WTC11 (cell line): ENCODE results near the gene NEURL4. TPM values are rescaled to one million over a fixed set of nuclear protein-coding genes. Genes with fewer than 3 reads are reported as not detected.
A peak's percentile ranks its signal among the peaks of the same experiment; 100 is the strongest.

ENCODE experiments used
- ATAC-seq: fragments of 200-7000 bp; cut with Tn5 transposase; 2 replicates; pipeline ENCODE4 v1.10.0; 2021; ENCODE audit warnings: mild to moderate bottlenecking, moderate library complexity
- CTCF ChIA-PET: fragments of 300-600 bp; sonication (Branson Sonifier 250); formaldehyde crosslinking; loops from one replicate; lab custom pipeline; 2021; ENCODE audit warnings: antibody characterized with exemption; lab: Charles Lee
- POLR2A ChIA-PET: fragments of 350-600 bp; sonication (Branson Sonifier 250); formaldehyde crosslinking; loops from one replicate; lab custom pipeline; 2021; ENCODE audit warnings: antibody characterized with exemption; lab: Charles Lee
- DNase-seq: peaks from one replicate; pipeline ENCODE4 v3.0.0; 2021; ENCODE audit warnings: low spot score
- H3K27ac Mint-ChIP-seq: 2 replicates; pipeline ENCODE4 v1.8.0; 2021; ENCODE audit warnings: mixed read lengths
- H3K27me3 Mint-ChIP-seq: 2 replicates; pipeline ENCODE4 v1.8.0; 2021; ENCODE audit warnings: low read depth, mild to moderate bottlenecking, moderate library complexity, mixed read lengths
- H3K36me3 Mint-ChIP-seq: 2 replicates; pipeline ENCODE4 v1.8.0; 2021; ENCODE audit warnings: mixed read lengths
- H3K4me1 Mint-ChIP-seq: 2 replicates; pipeline ENCODE4 v1.8.0; 2022; ENCODE audit warnings: mixed read lengths
- H3K4me3 Mint-ChIP-seq: 2 replicates; pipeline ENCODE4 v1.8.0; 2021; ENCODE audit warnings: mild to moderate bottlenecking, moderate library complexity, mixed read lengths
- H3K9me3 Mint-ChIP-seq: 2 replicates; pipeline ENCODE4 v1.8.0; 2021; ENCODE audit warnings: mixed read lengths
- FOXK1 ChIP-seq: sonication (generic); formaldehyde crosslinking; IDR thresholded peaks from 2 replicates; pipeline ENCODE4 v1.8.0; 2022; ENCODE audit warnings: mild to moderate bottlenecking, moderate library complexity, missing genetic modification reagents
- MXD4 ChIP-seq: fragments of 250-450 bp; sonication (Bioruptor Pico); IDR thresholded peaks from 2 replicates; pipeline ENCODE4 v1.8.0; 2021; ENCODE audit warnings: mild to moderate bottlenecking, moderate library complexity, borderline replicate concordance
- PRDM15 ChIP-seq: sonication (generic); formaldehyde crosslinking; IDR thresholded peaks from 2 replicates; pipeline ENCODE4 v1.8.0; 2022; ENCODE audit warnings: missing genetic modification reagents
- PREB ChIP-seq: sonication (generic); formaldehyde crosslinking; IDR thresholded peaks from 2 replicates; pipeline ENCODE4 v1.8.1; 2022; ENCODE audit warnings: mild to moderate bottlenecking, missing genetic modification reagents, moderate library complexity, borderline replicate concordance
- SP1 ChIP-seq: sonication (generic); formaldehyde crosslinking; conservative IDR thresholded peaks from 2 replicates; pipeline ENCODE4 v1.8.1; 2022; ENCODE audit warnings: missing genetic modification reagents
- USF1 ChIP-seq: sonication (generic); formaldehyde crosslinking; IDR thresholded peaks from 2 replicates; pipeline ENCODE4 v1.8.0; 2022; ENCODE audit warnings: mild to moderate bottlenecking, missing genetic modification reagents
- ZNF396 ChIP-seq: fragments of 250-450 bp; sonication (Bioruptor Pico); IDR thresholded peaks from 2 replicates; pipeline ENCODE4 v1.8.0; 2021; ENCODE audit warnings: mild to moderate bottlenecking, moderate library complexity, borderline replicate concordance
- ZNF423 ChIP-seq: fragments of 250-450 bp; sonication (Bioruptor Pico); IDR thresholded peaks from 2 replicates; pipeline ENCODE4 v2.1.2; 2022; ENCODE audit warnings: mild to moderate bottlenecking, moderate library complexity
- total RNA-seq: library from RNA; stranded (reverse); gene quantifications from 3 replicates; pipeline ENCODE4 v1.2.3, GENCODE V29; 2021
- TF ChIP-seq, protein P1 (sequence below): sonication (generic); formaldehyde crosslinking; IDR thresholded peaks from 2 replicates; pipeline ENCODE4 v1.8.0; 2022; ENCODE audit warnings: mild to moderate bottlenecking, missing genetic modification reagents
- TF ChIP-seq, protein P2 (sequence below): sonication (generic); formaldehyde crosslinking; IDR thresholded peaks from 2 replicates; pipeline ENCODE4 v1.8.0; 2023; ENCODE audit warnings: missing genetic modification reagents, mild to moderate bottlenecking, borderline replicate concordance

Gene NEURL4
- total RNA-seq, 1 experiment from 2014 or later: 64.4 TPM

- Mint-ChIP-seq H3K4me3 (peak within 1 kb of the TSS; percentile 89), H3K27me3 (peaks cover 15% of the 10 kb centered on the region)
- CTCF ChIA-PET: interaction anchor here (2.0 kb wide), 1 partner anchor 26 kb away, joined by 7 read pairs; the partner anchor contains the start of gene SLC2A4
- TF ChIP-seq, protein P1, sequence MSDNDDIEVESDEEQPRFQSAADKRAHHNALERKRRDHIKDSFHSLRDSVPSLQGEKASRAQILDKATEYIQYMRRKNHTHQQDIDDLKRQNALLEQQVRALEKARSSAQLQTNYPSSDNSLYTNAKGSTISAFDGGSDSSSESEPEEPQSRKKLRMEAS: peak; percentile 80
- TF ChIP-seq ZNF396 (CRISPR knock-in tag): no peak
- TF ChIP-seq PREB (CRISPR knock-in tag): no peak
- TF ChIP-seq SP1 (CRISPR knock-in tag): peak; percentile 45
- peak; percentile 30; the same call in 1 of the 2 replicates for TF ChIP-seq USF1
- TF ChIP-seq, protein P2, sequence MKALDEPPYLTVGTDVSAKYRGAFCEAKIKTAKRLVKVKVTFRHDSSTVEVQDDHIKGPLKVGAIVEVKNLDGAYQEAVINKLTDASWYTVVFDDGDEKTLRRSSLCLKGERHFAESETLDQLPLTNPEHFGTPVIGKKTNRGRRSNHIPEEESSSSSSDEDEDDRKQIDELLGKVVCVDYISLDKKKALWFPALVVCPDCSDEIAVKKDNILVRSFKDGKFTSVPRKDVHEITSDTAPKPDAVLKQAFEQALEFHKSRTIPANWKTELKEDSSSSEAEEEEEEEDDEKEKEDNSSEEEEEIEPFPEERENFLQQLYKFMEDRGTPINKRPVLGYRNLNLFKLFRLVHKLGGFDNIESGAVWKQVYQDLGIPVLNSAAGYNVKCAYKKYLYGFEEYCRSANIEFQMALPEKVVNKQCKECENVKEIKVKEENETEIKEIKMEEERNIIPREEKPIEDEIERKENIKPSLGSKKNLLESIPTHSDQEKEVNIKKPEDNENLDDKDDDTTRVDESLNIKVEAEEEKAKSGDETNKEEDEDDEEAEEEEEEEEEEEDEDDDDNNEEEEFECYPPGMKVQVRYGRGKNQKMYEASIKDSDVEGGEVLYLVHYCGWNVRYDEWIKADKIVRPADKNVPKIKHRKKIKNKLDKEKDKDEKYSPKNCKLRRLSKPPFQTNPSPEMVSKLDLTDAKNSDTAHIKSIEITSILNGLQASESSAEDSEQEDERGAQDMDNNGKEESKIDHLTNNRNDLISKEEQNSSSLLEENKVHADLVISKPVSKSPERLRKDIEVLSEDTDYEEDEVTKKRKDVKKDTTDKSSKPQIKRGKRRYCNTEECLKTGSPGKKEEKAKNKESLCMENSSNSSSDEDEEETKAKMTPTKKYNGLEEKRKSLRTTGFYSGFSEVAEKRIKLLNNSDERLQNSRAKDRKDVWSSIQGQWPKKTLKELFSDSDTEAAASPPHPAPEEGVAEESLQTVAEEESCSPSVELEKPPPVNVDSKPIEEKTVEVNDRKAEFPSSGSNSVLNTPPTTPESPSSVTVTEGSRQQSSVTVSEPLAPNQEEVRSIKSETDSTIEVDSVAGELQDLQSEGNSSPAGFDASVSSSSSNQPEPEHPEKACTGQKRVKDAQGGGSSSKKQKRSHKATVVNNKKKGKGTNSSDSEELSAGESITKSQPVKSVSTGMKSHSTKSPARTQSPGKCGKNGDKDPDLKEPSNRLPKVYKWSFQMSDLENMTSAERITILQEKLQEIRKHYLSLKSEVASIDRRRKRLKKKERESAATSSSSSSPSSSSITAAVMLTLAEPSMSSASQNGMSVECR (CRISPR knock-in tag): peak; percentile 71; the same call in 1 of the 2 replicates
- peak; percentile 52 for TF ChIP-seq PRDM15 (CRISPR knock-in tag)
- no peak for TF ChIP-seq ZNF423 (CRISPR knock-in tag)
- TF ChIP-seq FOXK1: peak; percentile 69; the same call in 1 of the 2 replicates
- TF ChIP-seq, all 79 proteins: peak for 6
- peak within 1 kb of the TSS; percentile 99 for H3K27ac Mint-ChIP-seq
- ATAC-seq (peak; percentile 87), DNase-seq (peak; percentile 100)
- H3K36me3 Mint-ChIP-seq: peaks cover 28% of the 10 kb centered on the region
- peaks cover 26% of the 10 kb centered on the region for H3K4me1 Mint-ChIP-seq
- POLR2A ChIA-PET: no interaction called here
- peaks cover 4% of the 10 kb centered on the region for H3K9me3 Mint-ChIP-seq
These were observed 22.0 kb downstream of the NEURL4 start, which contains the start of gene EIF5A for GRCh38 chr17:7306911-7307685. Gene EIF5A, plus strand, starts transcription at chr17:7307628. Its CDS starts 2,008 bp downstream, at chr17:7309636.

DNA sequence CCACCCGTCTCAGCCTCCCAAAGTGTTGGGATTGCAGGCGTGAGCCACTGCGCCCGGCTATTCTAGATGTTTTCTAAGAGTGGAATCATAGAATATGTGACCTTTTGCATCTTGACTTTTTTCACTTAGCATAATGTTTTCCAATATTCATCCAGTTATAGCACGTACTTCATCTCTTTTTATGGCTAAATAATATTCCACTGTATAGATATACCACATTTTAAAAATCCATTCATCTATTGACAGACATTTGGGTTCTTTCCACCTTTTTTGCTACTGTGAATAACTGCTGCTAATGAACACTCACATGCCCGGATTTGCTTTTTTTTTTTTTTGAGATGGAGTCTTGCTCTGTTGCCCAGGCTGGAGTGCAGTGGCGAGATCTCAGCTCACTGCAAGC lies 25.0 kb downstream of the NEURL4 start:
- POLR2A ChIA-PET: no interaction called here
- H3K4me1 Mint-ChIP-seq: peaks cover 4% of the 10 kb centered on the region
- H3K36me3 Mint-ChIP-seq: peaks cover 1% of the 10 kb centered on the region
- CTCF ChIA-PET: no interaction called here
- ATAC-seq (no peak), DNase-seq (no peak)
- TF ChIP-seq MXD4 (CRISPR knock-in tag): no peak
- peaks cover 4% of the 10 kb centered on the region for H3K9me3 Mint-ChIP-seq
- peaks cover 38% of the 10 kb centered on the region for H3K27me3 Mint-ChIP-seq
- no peak overlapping the region for H3K27ac Mint-ChIP-seq
- no peak overlapping the region for H3K4me3 Mint-ChIP-seq
